Nephron progenitor cell (in vitro differentiated cells): ENCODE measurements around the gene PSMB4.

Experiments used
- DNase-seq: peaks from one replicate; pipeline ENCODE4 v3.0.0; 2021
- H3K27ac Mint-ChIP-seq: 2 replicates; pipeline ENCODE4 v1.8.0; 2021; ENCODE audit warnings: mild to moderate bottlenecking, moderate library complexity, mixed read lengths
- H3K27me3 Mint-ChIP-seq: 2 replicates; pipeline ENCODE4 v1.8.0; 2021; ENCODE audit warnings: mild to moderate bottlenecking, low read depth, mixed read lengths; ENCODE audit not compliant: poor library complexity
- H3K36me3 Mint-ChIP-seq: 2 replicates; pipeline ENCODE4 v1.8.0; 2021; ENCODE audit warnings: low read depth, mixed read lengths
- H3K4me1 Mint-ChIP-seq: 2 replicates; pipeline ENCODE4 v1.8.0; 2021; ENCODE audit warnings: mixed read lengths
- H3K4me3 Mint-ChIP-seq: 2 replicates; pipeline ENCODE4 v1.8.0; 2021; ENCODE audit warnings: mild to moderate bottlenecking, moderate library complexity, mixed read lengths
- H3K9me3 Mint-ChIP-seq: 2 replicates; pipeline ENCODE4 v1.8.0; 2021; ENCODE audit warnings: mild to moderate bottlenecking, moderate library complexity, mixed read lengths
- TF ChIP-seq, protein P1 (sequence below): fragments of 200-600 bp; sonication (generic); IDR thresholded peaks from 2 replicates; pipeline ENCODE4 v1.5.0; 2021; ENCODE audit warnings: antibody characterized with exemption

The PSMB4 gene

DNA sequence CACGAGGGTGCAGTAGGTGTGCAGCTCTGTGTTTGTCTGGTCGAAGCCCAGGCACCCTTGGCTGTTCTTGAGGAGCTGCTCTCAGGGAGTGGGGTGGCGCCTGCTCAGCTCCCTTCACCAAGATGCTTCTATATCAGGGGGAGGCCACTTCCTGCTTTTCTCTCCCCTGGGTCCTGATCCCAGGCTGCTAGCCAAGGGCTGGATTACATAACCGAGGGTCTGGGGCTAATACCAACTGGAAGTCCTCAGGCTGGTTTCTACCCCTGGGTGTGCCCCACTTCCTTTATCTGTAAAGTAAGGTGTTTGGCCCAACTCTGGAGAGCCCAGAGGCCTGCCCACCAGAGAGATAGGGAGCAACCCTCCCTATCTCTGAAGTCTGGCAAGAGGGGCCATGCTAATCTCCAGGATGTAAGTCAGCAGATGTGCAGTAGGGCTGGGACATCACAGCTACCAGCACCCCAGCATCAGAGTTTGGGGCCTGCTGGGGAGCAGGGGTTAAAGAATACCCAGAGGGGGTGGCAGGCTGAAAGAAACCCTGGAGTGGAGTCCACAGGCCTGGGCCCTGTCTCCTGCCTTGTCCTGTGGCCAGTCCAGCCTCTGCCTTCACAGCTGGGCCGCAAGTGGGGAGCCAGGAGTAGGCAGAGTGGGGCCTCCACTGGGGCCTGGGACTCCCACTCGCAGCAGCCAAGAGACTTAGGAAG lies 29.0 kb upstream of the PSMB4 start:
- Mint-ChIP-seq H3K4me1 (peaks cover 52% of the 10 kb centered on the region), H3K27ac (no peak overlapping the region), H3K27me3 (no peaks in the 10 kb centered on the region), H3K9me3 (no peaks in the 10 kb centered on the region), H3K36me3 (peaks cover 30% of the 10 kb centered on the region), H3K4me3 (peak overlapping the region; percentile 86)
- TF ChIP-seq, protein P1, sequence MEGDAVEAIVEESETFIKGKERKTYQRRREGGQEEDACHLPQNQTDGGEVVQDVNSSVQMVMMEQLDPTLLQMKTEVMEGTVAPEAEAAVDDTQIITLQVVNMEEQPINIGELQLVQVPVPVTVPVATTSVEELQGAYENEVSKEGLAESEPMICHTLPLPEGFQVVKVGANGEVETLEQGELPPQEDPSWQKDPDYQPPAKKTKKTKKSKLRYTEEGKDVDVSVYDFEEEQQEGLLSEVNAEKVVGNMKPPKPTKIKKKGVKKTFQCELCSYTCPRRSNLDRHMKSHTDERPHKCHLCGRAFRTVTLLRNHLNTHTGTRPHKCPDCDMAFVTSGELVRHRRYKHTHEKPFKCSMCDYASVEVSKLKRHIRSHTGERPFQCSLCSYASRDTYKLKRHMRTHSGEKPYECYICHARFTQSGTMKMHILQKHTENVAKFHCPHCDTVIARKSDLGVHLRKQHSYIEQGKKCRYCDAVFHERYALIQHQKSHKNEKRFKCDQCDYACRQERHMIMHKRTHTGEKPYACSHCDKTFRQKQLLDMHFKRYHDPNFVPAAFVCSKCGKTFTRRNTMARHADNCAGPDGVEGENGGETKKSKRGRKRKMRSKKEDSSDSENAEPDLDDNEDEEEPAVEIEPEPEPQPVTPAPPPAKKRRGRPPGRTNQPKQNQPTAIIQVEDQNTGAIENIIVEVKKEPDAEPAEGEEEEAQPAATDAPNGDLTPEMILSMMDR: no peak
- no peak for DNase-seq

DNA sequence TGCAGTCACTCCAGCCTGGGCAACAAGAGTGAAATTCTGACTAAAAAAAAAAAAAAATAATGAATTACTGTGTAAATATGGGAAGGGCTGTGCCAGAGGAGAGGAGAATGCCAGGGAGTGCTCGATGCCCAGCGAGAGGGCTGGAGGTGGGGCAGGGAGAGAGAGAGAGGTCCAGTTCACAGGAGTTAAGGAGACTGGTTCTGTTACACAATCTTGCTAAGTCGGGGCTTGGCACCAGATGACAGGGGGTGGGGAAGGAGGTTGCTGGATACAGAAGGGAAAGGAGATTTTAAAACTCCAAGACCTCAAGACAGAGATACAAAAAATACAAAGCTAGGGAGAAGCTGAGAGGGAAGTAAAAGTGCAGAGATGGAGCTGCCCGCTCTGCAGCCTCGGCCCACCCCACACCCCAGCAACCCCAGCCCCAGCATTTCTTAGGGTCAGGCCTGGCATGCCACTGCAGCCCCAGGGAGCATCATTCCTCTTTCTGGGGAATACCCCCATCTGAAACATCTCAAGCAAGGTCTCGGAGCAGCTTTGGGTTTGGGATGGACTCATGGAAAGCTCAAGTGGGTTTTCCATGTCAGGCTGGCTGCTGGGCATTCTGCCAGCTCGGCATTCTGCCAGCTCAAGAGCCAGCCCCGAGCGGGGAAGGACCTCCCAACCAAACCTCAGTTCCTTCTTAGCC lies 27.9 kb upstream of the PSMB4 start:
- Mint-ChIP-seq H3K4me1 (peaks cover 52% of the 10 kb centered on the region), H3K36me3 (peaks cover 18% of the 10 kb centered on the region), H3K27ac (peak overlapping the region; percentile 64), H3K9me3 (no peaks in the 10 kb centered on the region), H3K4me3 (peak overlapping the region; percentile 86), H3K27me3 (no peaks in the 10 kb centered on the region)
- TF ChIP-seq, protein P1: no peak
- no peak for DNase-seq

DNA sequence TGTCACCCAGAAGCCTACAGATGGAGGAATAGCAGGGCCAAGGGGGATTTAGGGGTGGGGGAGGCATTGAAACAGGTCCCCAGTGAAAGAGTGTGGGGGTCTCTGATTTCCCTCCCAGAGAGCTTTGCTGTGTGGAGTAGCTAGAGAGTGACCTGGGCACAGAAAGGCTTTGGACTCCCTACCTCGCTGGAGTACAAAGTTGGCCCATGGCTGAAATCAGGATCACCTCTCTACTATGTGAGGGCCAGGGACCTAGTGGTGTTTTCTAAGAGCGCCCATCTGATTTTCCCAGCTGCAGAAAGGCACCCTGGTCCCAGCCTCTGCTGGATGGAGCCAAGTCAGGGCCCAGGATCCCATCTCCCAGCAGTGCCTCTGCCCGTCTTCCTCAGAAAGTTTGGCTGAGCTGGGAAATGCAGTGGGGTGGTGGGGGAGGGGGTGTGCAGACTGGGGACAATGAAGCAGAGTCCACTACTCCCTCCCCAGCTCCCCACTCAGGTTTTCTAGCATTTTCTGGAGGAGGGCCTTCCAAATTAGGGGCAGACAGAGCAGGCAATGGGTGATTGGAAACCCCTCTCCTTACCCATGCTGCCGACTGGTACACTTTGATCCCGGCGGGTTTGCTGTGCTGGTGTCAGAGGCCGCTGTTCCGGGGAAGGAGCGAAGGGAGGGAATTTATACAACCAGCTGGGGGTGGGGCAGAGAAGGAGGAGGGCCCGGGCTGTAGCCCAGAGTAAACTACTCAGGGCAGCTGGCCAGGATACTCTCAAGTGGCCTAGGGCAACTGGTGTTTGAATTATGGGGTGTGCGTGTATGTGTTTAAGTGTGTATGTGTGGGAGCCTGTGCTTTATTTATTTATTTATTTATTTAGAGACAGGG lies 27.1 kb upstream of the PSMB4 start, which contains the start of gene SELENBP1:
SELENBP1 (minus strand) TSS at position 648 of the 877 bp plus-strand sequence; CDS start at position 584, 64 bp downstream.
- no peaks in the 10 kb centered on the region for H3K9me3 Mint-ChIP-seq
- peaks cover 16% of the 10 kb centered on the region for H3K36me3 Mint-ChIP-seq
- peak within 1 kb of the TSS; percentile 86 for H3K4me3 Mint-ChIP-seq
- peak within 1 kb of the TSS; percentile 84 for H3K27ac Mint-ChIP-seq
- TF ChIP-seq, protein P1: no peak
- peak; percentile 69 for DNase-seq
- H3K27me3 Mint-ChIP-seq: no peaks in the 10 kb centered on the region
- peaks cover 52% of the 10 kb centered on the region for H3K4me1 Mint-ChIP-seq

DNA sequence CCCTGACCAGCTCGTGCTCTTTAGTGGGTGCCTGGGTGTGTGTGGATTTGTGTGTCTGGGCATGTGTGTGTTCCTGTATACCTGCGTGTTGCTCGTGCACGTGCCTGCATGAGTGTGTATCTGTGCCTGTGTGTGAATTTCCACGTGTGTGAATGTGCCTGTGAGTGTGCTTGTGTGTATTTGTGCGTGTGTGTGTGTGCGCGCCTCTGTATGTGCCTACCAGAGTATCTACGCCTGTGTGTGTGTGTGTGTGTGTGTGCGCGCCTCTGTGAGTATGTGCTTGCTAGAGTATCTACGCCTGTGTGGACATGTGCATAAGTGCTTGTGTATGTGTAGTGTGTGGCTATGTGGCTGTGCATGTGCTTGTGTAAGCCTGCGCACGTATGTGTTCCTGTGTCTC lies 26.2 kb upstream of the PSMB4 start:
- Mint-ChIP-seq H3K27ac (peak overlapping the region; percentile 80), H3K27me3 (no peaks in the 10 kb centered on the region), H3K4me1 (peaks cover 61% of the 10 kb centered on the region), H3K36me3 (peaks cover 7% of the 10 kb centered on the region), H3K4me3 (peak overlapping the region; percentile 86), H3K9me3 (no peaks in the 10 kb centered on the region)
- no peak for DNase-seq
- TF ChIP-seq, protein P1: no peak

DNA sequence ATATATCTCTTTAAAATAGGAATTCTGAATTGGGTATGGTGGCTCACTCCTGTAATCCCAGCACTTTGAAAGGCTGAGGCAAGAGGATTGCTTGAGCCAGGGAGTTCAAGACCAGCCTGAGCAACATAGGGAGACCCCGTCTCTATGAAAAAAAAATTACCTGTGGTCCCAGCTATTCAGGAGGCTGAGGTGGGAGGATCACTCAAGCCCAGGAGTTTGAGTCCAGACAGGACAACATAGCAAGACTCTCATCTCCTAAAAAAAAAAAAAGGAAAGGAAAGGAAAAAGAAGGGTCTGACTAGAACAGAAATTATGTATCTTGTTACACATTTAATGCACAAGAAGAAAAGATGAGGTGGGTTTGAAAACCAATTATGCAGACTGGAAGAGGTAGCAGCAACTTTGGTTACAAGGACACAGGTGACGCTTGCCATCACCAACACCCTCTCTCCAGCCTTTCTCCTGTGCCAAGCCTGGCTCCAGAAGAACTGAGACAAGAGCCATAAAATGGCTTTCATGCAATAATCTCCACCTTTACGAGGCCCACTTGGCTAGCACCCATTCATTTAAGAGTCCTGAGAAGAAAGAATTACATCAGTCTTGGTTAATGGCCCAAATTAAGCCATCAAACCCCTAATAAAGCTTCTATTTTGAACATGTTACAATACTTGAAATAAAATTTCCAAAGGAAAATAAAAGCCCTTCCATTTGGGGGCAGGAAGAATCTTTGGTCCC lies 22.1 kb upstream of the PSMB4 start:
- Mint-ChIP-seq H3K27ac (no peak overlapping the region), H3K9me3 (no peaks in the 10 kb centered on the region), H3K27me3 (no peaks in the 10 kb centered on the region), H3K36me3 (no peaks in the 10 kb centered on the region), H3K4me3 (no peak overlapping the region), H3K4me1 (peaks cover 31% of the 10 kb centered on the region)
- TF ChIP-seq, protein P1: no peak
- no peak for DNase-seq
